Loucy (cell line): ENCODE measurements around the gene FGFBP1.

Source experiments
- H2AFZ ChIP-seq: fragments of 200-600 bp; sonication (generic); 2 replicates; pipeline ENCODE4 v1.6.0; 2016; ENCODE audit warnings: antibody characterized with exemption, mild to moderate bottlenecking, low read length, moderate library complexity
- H3F3A ChIP-seq: fragments of 200-600 bp; 2 replicates; pipeline ENCODE4 v1.6.0; 2016; ENCODE audit warnings: antibody characterized with exemption, low read depth, mild to moderate bottlenecking
- H3K27me3 ChIP-seq: fragments of 200-600 bp; sonication (generic); 2 replicates; pipeline ENCODE4 v1.6.1; 2014; ENCODE audit warnings: low read length, mild to moderate bottlenecking; ENCODE audit not compliant: insufficient read depth, poor library complexity, severe bottlenecking
- H3K36me3 ChIP-seq: fragments of 200-600 bp; sonication (generic); 2 replicates; pipeline ENCODE4 v1.6.1; 2016; ENCODE audit warnings: low read length; ENCODE audit not compliant: insufficient read depth
- H3K4me1 ChIP-seq: fragments of 200-600 bp; sonication (generic); 2 replicates; pipeline ENCODE4 v1.5.1; 2014; ENCODE audit warnings: low read length, mild to moderate bottlenecking; ENCODE audit not compliant: insufficient read depth, poor library complexity, severe bottlenecking
- H3K4me2 ChIP-seq: fragments of 200-600 bp; sonication (generic); 2 replicates; pipeline ENCODE4 v1.6.0; 2014; ENCODE audit warnings: antibody characterized with exemption, low read length, low read depth, mild to moderate bottlenecking; ENCODE audit not compliant: poor library complexity, severe bottlenecking
- H3K4me3 ChIP-seq: fragments of 200-600 bp; sonication (generic); 2 replicates; pipeline ENCODE4 v1.5.1; 2014; ENCODE audit warnings: low read length, mild to moderate bottlenecking, mixed read lengths; ENCODE audit not compliant: poor library complexity, severe bottlenecking
- H3K79me2 ChIP-seq: fragments of 200-600 bp; sonication (generic); 2 replicates; pipeline ENCODE4 v1.6.1; 2014; ENCODE audit warnings: low read length; ENCODE audit not compliant: insufficient read depth
- H3K9ac ChIP-seq: fragments of 200-600 bp; sonication (generic); 2 replicates; pipeline ENCODE4 v1.6.0; 2014; ENCODE audit warnings: mild to moderate bottlenecking, low read depth, low read length, moderate library complexity; ENCODE audit not compliant: poor library complexity, severe bottlenecking
- H3K9me2 ChIP-seq: fragments of 200-600 bp; sonication (generic); replicated peaks from 2 replicates; pipeline ENCODE4 v1.6.1; 2016; ENCODE audit warnings: low read depth, low read length, mixed read lengths
- H3K9me3 ChIP-seq: fragments of 200-600 bp; sonication (generic); 2 replicates; pipeline ENCODE4 v1.6.1; 2014; ENCODE audit warnings: mild to moderate bottlenecking, antibody characterized with exemption, low read length, low read depth; ENCODE audit not compliant: insufficient read depth
- H4K20me1 ChIP-seq: fragments of 200-600 bp; sonication (generic); 2 replicates; pipeline ENCODE4 v1.6.0; 2014; ENCODE audit warnings: antibody characterized with exemption, low read length, mild to moderate bottlenecking; ENCODE audit not compliant: insufficient read depth, poor library complexity, severe bottlenecking
- EZH2phosphoT487 ChIP-seq: fragments of 200-600 bp; IDR thresholded peaks from 2 replicates; pipeline ENCODE4 v1.6.1; 2018; ENCODE audit warnings: antibody characterized with exemption, mild to moderate bottlenecking, moderate library complexity, borderline replicate concordance
- TF ChIP-seq, protein P1 (sequence below): fragments of 200-600 bp; sonication (generic); conservative IDR thresholded peaks from 2 replicates; pipeline ENCODE4 v1.5.1; 2014; ENCODE audit warnings: mild to moderate bottlenecking, antibody characterized with exemption, low read length

FGFBP1 gene

DNA sequence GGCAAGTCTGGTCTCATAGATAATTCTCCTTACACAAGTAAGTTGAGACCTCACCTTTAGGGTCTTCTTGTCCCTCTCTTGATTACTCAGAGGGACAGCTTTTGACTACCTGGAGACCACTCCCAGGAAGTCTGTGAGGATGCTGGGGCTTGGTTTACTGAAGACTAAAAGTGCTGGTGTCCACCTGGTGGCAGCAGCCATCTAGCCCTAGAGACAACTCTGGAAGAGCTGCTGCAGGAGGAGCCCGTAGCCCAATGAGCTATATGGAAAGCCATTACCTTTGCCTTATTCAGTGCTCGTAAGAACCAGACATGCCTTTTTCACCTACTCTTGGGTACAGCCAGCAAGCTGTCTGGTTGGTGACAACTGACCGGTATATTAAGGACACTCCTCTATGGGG is 17.1 kb upstream of the FGFBP1 start:
- no peak for TF ChIP-seq EZH2phosphoT487
- TF ChIP-seq, protein P1, sequence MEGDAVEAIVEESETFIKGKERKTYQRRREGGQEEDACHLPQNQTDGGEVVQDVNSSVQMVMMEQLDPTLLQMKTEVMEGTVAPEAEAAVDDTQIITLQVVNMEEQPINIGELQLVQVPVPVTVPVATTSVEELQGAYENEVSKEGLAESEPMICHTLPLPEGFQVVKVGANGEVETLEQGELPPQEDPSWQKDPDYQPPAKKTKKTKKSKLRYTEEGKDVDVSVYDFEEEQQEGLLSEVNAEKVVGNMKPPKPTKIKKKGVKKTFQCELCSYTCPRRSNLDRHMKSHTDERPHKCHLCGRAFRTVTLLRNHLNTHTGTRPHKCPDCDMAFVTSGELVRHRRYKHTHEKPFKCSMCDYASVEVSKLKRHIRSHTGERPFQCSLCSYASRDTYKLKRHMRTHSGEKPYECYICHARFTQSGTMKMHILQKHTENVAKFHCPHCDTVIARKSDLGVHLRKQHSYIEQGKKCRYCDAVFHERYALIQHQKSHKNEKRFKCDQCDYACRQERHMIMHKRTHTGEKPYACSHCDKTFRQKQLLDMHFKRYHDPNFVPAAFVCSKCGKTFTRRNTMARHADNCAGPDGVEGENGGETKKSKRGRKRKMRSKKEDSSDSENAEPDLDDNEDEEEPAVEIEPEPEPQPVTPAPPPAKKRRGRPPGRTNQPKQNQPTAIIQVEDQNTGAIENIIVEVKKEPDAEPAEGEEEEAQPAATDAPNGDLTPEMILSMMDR: no peak
- H4K20me1 ChIP-seq: no peaks in the 10 kb centered on the region
- no peak overlapping the region for H2AFZ ChIP-seq
- H3F3A ChIP-seq: no peaks in the 10 kb centered on the region
- no peaks in the 10 kb centered on the region for H3K79me2 ChIP-seq
- no peaks in the 10 kb centered on the region for H3K36me3 ChIP-seq
- H3K9me3 ChIP-seq: no peaks in the 10 kb centered on the region
- H3K9ac ChIP-seq: no peak overlapping the region
- H3K4me3 ChIP-seq: no peak overlapping the region
- no peaks in the 10 kb centered on the region for H3K9me2 ChIP-seq
- no peaks in the 10 kb centered on the region for H3K4me1 ChIP-seq
- H3K4me2 ChIP-seq: no peak overlapping the region
- no peaks in the 10 kb centered on the region for H3K27me3 ChIP-seq

DNA sequence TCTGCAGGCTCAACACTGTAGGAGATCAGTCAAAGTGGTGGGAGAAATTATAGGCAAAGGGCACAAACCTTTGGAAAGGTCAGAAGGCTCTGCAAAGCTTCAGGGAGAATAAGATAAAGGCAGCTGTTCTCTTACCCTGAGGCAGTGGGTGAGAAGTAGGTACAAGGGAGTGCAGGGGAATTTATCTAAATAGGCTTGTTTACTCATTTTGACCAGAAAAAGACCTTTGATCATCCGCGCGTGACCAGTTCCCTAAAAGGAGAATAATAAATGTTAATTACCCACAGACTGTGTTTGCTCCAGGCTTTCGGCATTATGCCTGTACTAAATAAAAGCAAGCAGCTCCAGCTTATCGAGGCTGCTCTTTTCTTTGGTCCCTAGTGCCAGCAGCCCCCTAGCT is 15.1 kb upstream of the FGFBP1 start:
- H3K27me3 ChIP-seq: no peaks in the 10 kb centered on the region
- no peaks in the 10 kb centered on the region for H3K36me3 ChIP-seq
- no peaks in the 10 kb centered on the region for H3K4me1 ChIP-seq
- no peaks in the 10 kb centered on the region for H4K20me1 ChIP-seq
- no peaks in the 10 kb centered on the region for H3K79me2 ChIP-seq
- H3F3A ChIP-seq: no peaks in the 10 kb centered on the region
- no peaks in the 10 kb centered on the region for H3K9me2 ChIP-seq
- H3K9ac ChIP-seq: no peak overlapping the region
- no peaks in the 10 kb centered on the region for H3K9me3 ChIP-seq
- no peak overlapping the region for H2AFZ ChIP-seq
- no peak overlapping the region for H3K4me2 ChIP-seq
- TF ChIP-seq EZH2phosphoT487: no peak
- TF ChIP-seq, protein P1: no peak
- H3K4me3 ChIP-seq: no peak overlapping the region

DNA sequence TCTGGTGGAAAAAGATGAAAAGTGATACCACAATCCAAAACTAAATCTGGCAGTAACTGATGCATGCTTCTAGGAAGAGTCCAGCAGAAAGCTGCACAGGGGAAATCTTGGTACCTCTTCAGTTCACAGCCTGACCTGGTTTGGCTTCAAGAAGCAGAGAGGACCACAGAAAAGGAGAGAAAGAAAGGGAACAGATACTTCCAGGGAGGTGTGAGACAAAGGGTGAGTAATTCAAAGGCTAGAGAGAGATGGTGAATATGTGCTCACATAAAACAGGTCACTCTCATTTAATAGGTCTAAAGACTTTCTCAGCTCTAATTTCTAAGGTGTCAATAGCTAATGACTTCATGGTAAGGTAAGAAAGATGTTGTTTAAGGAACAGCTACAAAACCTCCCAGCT is 13.2 kb upstream of the FGFBP1 start:
- no peaks in the 10 kb centered on the region for H3F3A ChIP-seq
- TF ChIP-seq EZH2phosphoT487: no peak
- TF ChIP-seq, protein P1: no peak
- no peaks in the 10 kb centered on the region for H3K79me2 ChIP-seq
- no peaks in the 10 kb centered on the region for H4K20me1 ChIP-seq
- no peaks in the 10 kb centered on the region for H3K9me2 ChIP-seq
- no peaks in the 10 kb centered on the region for H3K27me3 ChIP-seq
- no peaks in the 10 kb centered on the region for H3K9me3 ChIP-seq
- no peaks in the 10 kb centered on the region for H3K4me1 ChIP-seq
- H3K4me3 ChIP-seq: no peak overlapping the region
- no peak overlapping the region for H2AFZ ChIP-seq
- H3K4me2 ChIP-seq: no peak overlapping the region
- no peak overlapping the region for H3K9ac ChIP-seq
- H3K36me3 ChIP-seq: no peaks in the 10 kb centered on the region
